ENCODE results near the gene GMPS.
"Not testable (repeated sequence)": the region's sequence is repeated elsewhere in the genome, so short reads cannot be mapped to it uniquely, and the experiment has no call there.

GMPS gene

DNA sequence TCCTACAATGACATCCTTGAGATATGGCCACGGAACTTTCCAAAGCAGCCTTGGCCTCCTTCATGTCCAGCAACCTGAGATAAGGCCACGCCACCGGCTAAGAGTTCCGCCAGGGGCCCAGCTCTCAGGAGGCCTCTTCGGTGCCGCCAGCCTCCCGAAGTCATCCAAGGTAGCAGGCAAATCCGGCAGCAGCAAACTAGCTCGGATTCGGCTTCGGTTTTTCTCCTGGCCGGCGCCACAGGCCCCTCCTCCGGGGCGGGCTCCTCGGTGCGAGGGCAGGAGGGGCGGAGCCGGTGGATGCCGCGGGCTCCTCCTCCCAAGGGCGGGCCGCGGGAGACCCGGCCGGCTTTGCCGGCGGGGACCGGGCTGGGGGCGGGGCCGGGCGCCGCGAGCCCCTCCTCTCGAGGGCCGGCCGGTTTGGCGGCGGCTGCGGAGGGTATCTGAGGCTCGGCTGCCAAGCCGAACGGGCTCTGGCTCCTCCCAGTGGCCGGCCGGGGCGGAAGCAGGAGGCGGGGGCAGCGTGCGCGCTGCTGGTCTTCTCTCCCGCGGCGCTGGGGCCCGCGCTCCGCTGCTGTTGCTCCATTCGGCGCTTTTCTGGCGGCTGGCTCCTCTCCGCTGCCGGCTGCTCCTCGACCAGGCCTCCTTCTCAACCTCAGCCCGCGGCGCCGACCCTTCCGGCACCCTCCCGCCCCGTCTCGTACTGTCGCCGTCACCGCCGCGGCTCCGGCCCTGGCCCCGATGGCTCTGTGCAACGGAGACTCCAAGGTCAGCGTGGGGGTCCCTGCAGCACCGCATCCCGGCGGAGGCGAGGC lies at the start of gene GMPS:
Gene GMPS (plus strand): TSS at position 518 of the 812 bp plus-strand sequence. CDS start 221 bp downstream, at position 739.
- DNase-seq (ENCODE audit: low read depth): peak; percentile 88

DNA sequence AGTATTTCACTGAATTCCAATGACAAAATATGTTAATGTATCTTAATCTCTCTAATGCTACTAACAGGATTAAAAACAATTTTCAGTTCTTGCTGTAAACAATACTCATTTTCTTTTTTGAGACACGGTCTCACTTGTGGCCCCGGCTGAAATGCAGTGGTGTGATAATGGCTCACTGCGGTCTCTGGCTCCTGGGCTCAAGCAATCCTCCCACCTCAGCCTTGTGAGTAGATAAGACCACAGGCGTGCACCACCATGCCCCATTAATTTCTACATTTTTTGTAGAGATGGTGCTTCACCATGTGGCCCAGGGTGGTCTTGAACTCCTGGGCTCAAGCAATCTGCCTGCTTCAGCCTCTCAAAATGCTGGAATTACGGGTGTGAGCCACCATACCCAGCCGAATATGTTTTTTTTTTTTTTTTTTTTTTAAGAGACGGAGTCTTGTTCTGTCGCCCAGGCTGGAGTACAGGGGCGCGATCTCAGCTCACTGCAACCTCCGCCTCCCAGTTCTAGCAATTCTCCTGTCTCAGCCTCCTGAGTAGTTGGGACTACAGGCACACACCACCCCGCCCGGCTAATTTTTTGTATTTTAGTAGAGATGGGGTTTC lies 41.9 kb upstream of the GMPS start:
- DNase-seq (ENCODE audit: low read depth): not testable (repeated sequence)

DNA sequence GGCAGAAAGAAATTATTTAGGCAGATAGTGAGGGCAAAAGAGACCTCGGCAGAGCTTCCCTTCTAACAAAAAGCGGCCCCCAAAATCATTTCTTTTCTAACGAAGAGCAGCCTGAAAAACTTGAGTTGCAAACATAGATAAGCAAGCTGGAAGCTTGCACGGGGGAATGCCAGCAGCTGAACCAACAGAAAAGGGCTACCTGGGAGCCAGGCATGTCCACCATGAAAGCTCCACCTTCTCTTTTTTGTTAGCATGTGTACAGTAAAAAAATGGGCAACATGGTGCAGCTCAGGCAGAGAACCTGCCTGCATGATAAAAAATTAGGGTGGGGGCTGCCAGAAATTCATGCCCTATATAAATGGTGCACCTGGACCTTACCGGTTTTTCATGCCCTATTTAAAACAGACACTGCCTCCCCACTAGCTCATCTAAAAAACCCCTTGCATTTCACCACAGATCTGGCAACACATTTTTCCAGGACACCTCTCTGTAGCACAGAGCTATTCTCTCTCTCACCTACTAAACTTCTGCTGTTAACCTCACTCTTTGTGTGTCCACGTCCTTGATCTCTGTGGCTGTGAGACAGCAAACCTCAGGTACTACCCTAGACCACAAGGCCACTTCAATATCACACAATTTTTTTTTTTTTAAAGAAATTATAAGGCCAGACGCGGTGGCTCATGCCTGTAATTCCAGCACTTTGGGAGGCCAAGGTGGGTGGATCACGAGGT lies 34.9 kb upstream of the GMPS start:
- DNase-seq (ENCODE audit: low read depth): no peak

DNA sequence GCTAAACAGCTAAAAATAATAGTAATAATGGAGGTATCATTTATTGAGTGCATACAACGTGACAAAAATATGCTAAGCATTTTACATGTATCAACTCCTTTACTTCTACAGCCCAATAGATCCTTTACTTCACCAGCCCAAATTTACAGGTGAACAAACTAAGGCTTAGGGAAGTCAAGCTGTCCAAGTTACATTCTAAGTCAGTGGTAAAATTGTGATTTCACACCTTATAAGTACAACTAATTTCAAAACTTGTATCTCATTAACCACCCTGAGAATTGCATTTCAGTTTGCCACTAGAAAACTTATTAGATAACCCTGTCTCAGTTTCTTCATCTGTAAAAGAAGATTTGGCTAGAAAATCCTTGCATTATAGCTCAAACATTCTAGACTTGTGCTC lies 26.9 kb upstream of the GMPS start:
- DNase-seq (ENCODE audit: low read depth): no peak

DNA sequence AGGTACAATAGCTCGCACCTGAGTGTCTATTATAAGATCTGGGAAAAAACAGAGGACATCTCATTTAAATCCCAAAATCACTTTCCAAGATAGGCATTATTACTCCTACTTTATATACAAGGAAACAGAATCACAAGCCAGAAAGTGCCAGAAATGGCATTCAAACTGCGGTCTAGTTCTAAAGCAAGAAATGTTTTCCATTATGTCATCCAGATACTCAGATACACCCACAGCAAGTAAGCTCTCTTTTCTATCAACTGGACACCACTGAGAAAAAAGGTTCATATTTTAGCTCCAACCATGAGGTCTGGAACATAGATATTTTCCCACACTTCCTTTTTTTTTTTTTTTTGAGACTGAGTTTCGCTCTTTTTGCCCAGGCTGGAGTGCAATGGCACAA lies 24.3 kb upstream of the GMPS start:
- DNase-seq (ENCODE audit: low read depth): no peak

DNA sequence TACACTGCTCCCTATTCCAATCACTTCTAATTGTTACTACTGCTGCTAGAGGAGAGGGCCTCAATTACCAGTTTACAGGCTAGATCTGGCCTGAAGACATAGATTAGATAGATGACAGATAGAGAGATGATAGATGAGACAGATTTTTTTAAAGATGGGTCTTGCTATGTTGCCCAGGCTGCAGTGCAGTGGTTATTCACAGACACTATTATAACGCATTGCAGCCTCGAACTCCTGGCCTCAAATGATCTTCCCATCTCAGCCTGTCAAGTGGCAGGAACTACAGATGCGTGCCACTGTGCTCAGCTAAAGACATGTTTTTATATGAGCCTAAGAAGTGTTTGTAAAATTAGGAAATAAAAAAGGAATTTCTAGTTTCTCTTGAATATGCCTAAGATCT lies 22.5 kb upstream of the GMPS start:
- DNase-seq (ENCODE audit: low read depth): no peak

DNA sequence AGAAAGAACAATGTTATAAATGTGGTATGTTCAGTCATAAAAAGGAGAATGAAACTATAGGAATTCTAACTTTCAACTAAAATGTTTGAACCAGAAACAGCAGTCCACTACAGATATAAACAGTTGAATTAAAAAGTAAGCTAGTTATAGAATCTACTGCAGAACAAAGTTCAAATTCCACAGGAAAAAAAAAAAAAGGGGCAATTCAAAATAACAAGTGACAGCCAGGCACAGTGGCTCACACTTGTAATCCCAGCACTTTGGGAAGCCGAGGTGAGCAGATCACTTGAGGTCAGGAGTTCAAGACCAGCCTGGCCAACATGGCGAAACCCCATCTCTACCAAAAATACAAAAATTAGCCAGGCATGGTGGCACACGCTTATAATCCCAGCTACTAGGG lies 21.0 kb upstream of the GMPS start:
- DNase-seq (ENCODE audit: low read depth): not testable (repeated sequence)

DNA sequence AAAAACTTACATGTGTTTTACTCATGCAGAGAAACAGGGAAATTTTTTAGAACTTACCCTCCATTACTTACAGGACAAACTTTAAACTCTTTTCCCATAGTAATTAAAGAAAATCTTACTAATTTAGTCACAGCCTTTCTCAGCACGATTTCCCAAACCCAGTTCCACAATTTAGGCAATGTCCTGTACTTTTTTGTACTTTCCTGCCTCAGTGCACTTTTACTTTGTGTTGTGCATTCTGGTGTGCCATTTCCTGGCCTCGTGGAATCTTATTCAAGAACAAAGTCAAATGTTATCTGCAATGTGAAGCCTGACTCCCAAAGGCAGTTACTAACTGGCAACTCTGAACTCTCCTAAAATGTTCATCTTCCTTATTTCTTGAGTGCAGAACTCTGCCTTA lies 18.1 kb upstream of the GMPS start:
- no peak for DNase-seq (ENCODE audit: low read depth)

DNA sequence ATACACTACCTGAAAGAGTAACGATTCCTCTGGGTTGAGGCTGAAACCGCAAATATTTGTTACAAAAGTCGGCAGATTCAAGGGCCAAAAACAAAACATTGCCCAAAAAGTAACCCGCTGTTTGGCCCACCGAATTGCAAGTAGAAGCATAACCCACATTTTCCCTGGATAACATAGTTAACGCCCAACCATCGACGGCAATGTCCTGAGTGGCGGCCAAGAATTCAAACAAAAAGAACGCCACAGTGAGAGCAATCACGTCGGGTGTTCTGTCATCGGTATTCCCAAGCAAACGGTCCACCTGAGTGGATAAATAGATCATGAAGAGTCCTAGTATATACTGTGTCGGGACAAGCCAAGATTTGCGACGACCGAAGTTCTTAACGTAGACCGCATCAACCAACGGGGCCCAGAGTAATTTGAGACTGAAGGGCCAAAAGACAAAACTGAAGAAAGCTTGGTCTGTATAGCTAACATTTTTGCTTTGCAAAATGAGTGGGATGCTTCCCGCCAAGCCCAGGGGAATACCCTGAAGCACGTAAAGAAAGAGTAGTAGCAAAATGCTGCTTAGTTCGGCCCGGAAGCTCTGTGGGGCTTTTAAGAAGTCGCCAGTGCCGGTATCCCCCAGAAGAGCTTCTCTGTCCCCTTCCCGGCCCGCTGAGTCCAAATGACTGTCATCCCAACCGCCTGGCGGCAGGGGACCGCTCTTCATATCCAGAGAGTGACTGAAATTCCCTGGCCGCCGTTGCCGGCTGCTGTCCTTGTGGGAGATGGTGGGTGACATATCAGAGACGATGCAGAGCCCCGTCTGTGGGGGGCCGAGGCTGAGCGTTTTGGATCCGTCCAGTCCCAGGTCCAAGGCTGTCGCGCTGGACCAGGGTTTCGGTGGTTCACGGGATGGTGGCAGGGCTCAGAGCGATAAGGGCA lies 17.0 kb upstream of the GMPS start:
- no peak for DNase-seq (ENCODE audit: low read depth)

DNA sequence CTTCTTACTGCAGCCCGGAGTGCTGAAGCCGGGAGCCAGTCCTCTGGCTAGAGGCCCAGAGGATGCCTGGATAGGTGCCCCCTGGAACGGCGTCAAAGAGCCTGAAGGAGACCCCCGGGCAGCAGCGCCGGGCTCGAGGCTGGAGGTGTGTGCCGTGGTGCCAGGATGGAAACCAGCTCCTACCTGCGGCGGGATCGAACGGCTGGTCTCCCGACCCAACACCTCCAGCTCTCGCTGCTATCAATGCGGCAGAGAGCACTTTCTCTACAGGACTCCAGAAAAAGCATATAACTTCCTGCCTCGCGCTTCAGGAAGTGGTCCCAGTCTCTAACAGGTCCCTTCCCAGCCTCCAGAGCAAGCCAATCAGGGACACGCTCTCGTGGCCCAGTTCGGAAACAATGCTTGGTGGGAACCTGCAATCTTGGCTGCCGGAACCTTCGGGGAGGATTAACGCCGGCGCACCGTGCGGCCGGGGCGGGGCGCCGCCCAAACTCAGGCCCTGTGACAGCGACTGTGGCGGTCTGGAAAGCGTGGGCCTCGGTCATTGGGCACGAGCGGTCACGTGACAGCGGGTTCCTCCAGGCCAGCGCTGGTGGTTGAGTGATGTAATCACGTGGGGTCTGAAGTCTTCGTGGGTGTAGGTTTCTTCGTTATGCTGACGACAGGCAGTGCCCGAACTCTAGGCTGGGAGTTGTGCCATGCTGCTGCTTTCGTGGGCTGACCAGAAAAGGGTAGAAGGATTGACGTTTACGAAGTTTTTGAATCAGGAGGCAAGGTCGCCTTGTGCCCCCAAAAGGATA lies 16.1 kb upstream of the GMPS start, which contains the start of gene SLC33A1:
Gene SLC33A1 (minus strand): TSS at position 287 of the 800 bp plus-strand sequence. CDS start 430 bp downstream, outside the sequence.
- peak; percentile 96 for DNase-seq (ENCODE audit: low read depth)

DNA sequence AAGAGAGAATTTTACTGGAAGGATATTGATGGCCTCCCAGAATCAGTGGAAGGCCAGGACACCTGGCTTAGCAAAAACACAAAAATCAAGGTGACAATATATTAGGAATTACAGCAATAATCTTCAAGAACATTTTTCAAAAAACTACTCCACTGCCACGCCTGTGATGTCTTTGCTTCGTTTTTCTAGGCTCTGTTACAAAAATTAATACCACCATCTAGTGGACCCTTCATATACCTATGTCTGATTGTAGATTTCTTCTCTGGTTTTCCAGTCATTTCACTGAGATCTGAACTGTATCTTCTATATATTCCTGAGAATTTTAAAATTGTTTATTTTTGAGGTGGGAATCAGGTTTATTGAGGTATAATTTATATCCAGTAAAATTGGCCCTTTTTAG lies 10.6 kb upstream of the GMPS start:
- DNase-seq (ENCODE audit: low read depth): no peak

DNA sequence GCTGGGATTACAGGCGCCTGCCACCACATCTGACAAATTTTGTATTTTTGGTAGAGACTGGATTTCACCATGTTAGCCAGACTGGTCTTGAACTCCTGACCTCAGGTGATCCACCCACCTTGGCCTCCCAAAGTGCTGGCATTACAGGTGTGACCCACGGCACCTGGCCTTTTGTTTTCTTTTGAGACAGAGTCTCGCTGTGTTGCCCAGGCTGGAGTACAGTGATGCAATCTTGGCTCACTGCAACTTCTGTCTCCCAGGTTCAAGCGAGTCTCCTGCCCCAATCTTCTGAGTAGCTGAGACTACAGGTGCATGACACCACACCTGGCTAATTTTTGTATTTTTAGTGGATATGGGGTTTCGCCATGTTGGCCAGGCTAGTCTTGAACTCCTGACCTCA lies 10.0 kb upstream of the GMPS start:
- DNase-seq (ENCODE audit: low read depth): not testable (repeated sequence)

DNA sequence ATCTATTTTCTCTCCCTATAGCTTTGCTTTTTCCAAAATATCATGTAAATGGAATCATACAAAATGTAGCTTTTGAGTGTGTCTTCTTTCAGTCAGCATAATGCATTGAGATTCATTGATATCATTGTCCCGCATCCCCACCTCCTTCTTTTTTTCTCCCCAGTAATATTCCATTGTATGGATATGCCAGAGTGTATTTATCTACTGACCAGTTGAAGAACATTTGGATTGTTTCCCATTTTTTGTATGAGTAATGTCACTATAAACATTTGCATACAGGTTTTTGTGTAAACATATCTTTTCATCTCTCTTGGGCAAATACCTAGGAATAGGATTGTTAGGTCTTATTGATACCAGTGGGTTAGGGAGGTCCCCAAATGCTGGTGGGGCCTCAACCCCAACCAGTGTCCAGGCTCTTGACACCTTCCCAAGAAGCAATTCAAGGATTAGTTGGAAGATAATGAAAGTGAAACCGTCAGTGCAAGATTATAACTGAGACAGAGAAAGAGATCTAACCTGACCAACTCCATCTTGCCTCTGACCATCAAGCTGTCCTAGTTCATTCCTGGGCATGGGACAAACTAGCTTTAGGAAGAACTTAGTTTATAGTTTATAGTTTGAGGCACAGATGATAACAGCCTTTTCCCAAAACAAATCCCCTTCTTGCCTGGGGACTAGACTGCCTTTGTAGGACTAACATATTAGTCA lies 8.8 kb upstream of the GMPS start:
- DNase-seq (ENCODE audit: low read depth): no peak

DNA sequence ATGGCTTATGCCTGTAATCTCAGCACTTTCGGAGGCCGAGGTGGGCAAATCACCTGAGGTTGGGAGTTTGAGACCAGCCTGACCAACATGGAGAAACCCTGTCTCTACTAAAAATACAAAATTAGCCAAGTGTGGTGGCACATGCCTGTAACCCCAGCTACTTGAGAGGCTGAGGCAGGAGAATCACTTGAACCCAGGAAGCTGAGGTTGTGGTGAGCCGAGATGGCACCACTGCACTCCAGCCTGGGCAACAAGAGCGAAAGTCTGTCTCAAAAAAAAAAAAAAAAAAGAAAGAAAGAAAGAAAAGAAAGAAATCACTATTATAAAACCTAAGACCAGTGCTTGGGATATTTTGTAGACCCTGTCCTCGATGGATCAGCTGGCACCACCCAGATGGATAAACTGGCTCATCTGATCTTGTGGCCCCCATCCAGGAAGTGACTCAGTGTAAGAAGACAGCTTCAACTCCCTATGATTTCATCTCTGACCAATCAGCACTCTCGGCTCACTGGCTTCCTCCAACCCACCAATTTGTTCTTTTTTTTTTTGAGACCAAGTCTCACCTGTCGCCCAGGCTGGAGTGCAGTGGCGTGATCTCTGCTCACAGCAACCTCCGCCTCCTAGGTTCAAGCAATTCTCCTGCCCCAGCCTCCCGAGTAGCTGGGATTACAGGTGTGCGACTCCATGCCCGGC lies 8.0 kb upstream of the GMPS start:
- peak; percentile 25 for DNase-seq (ENCODE audit: low read depth)

DNA sequence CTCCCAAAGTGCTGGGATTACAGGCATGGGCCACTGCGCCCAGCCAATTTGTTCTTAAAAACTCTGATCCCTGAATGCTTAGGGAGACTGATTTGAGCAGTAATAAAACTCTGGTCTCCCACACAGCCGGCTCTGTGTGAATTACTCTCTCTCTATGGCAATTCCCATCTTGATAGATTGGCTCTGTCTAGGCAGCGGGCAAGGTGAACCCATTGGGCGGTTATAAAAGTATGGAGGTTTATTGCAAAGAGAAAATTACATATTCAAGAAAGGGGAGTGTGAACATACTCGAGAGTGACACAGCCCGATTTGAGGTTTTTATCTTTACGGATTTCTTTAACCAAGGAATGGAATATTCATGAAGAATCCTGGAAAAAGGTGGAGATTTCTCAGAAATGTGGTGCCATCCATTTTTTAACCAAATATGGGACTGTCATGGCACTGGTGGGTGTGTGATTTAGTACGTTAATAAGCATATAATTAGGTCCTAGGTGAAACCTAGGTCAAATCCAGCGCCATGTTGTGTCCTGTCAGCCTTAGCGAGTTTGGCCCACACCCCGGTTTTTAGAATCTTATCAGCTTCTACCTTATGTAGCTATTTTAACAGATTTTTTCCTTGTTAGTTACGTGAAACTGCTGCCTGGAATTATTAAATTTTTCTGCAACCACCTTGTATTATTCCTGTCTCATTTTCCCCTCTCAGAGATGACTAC lies 7.2 kb upstream of the GMPS start:
- DNase-seq (ENCODE audit: low read depth): no peak

DNA sequence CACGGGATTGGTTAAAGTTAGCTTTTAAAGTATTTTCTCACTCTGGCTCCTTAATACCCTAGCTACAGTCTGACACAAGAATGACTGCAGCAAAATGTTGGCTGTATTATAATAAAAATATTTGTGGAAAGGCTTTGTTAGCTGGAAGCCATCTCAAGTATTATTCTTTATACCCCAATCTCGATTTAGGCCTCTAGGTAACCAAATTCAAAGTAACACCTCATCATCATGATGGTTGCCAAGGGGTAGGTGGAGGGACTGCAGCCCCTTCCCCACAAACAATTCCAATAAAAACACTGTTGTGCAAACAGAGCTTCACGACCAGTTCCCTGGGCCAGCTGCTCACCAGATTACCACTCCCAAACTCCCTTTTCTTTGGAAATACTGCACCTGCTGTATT lies 759 bp upstream of the GMPS start:
- DNase-seq (ENCODE audit: low read depth): no peak

DNA sequence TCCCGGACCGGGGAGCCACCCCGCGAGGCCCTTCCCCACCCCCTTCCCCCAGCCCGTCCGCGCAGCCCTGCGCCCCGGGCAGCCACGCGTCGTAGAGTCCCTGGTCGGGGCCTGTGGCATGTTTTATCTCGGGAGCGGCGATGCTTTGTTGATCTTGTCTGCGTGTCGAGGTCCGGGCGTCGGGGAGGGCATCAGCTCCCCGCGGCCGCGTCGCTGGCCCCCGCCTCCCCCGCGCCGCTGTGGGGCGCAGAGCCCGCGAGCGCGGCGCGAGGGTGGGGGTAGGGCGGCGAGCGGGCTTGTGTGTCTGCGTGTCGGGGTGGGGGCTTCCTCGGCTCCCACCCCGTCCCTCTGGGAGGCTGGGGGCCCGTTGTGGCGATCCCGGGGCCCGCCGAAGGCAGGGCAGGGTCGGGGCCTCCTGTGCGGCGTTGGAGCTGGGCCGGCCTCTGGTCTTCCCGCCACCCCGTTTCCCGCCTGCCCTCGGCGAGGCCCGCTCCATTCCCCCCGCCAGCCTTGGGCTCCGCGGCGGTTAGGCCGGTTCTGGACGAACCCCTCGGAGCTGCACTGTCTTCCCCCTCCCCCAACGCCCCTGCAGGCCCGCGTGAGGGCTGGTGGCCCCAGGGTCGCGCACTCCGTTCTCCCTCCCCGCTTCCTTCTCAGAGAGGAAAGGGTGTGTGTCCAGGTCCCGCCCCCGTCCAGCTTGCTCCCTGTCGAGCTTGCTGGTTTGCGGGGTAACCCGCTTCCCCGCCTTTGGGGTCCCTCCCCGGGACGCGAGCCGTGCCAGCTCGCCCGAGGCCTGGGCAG lies 695 bp downstream of the GMPS start:
- peak; percentile 16 for DNase-seq (ENCODE audit: low read depth)

DNA sequence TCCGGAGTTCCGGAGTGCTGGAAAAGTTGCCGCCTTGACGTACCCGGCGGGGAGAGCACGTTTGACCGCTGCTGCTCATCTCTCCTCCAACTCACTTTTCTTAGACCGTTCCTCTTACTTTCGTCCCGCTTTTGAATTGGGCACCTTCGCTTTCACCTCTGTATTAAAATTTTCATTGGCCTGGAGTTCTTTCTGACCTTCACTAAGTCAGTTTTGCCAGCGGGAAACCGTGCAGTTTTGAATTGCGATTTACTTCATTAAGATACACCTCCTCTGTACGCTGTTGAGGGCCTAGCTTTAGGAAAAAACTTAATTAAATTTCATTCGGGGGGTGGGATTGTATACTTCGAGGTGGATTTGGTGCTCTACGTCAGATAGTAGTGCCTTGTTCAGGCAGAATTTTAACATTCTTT lies 1.3 kb downstream of the GMPS start:
- no peak for DNase-seq (ENCODE audit: low read depth)

All from activated T-cell treated with anti-CD3 and anti-CD28 coated beads for 1 hour (primary cell).